Body of pancreas (tissue), 4 donors: ENCODE data around the gene TLR4.

Experiments used
- POLR2A ChIP-seq, 3 donors: fragments of 450-650 bp; IDR thresholded peaks; one replicate each; pipeline ENCODE4 v1.6.1; 2016; ENCODE audit warnings: antibody characterized with exemption in 3 of 3, mild to moderate bottlenecking in 2 of 3
- TF ChIP-seq, protein P1 (sequence below), 7 experiments: fragments of 450-650 bp in 4 of 7; fragments of 200-600 bp in 3 of 7; sonication (generic) in 3 of 7; IDR thresholded peaks; one replicate each; pipeline ENCODE4 v1.5.1; 2016 to 2019; ENCODE audit warnings: antibody characterized with exemption in 7 of 7

DNA sequence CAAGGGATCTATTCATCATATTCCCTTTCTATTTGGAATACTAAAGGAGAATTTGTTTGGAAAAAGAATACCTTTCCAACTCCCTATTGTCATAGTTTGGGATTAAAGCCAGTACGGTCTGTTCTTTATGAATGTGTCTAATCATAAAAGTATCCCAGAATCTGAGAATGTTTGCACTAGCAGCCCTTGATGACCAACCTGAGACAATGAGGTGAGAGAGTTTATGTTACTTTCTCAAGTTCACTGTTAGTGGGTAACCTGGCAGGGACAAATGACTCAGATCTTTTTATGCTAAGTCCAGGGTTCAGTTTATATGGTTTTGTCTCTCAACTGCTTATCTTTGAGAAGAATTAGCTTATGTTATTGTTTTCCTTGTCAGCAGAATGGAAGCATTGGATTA, 25.3 kb upstream of the TLR4 start:
- TF ChIP-seq, protein P1, sequence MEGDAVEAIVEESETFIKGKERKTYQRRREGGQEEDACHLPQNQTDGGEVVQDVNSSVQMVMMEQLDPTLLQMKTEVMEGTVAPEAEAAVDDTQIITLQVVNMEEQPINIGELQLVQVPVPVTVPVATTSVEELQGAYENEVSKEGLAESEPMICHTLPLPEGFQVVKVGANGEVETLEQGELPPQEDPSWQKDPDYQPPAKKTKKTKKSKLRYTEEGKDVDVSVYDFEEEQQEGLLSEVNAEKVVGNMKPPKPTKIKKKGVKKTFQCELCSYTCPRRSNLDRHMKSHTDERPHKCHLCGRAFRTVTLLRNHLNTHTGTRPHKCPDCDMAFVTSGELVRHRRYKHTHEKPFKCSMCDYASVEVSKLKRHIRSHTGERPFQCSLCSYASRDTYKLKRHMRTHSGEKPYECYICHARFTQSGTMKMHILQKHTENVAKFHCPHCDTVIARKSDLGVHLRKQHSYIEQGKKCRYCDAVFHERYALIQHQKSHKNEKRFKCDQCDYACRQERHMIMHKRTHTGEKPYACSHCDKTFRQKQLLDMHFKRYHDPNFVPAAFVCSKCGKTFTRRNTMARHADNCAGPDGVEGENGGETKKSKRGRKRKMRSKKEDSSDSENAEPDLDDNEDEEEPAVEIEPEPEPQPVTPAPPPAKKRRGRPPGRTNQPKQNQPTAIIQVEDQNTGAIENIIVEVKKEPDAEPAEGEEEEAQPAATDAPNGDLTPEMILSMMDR (IDR thresholded peaks at IDR 0.05): no peak
- TF ChIP-seq POLR2A (IDR thresholded peaks at IDR 0.05): no peak
